G401 (cell line): Measurements from ENCODE around the gene UNC119B. TPM values are rescaled to one million over a fixed set of nuclear protein-coding genes. Genes with fewer than 3 reads are reported as not detected.
"Not testable (repeated sequence)": the region's sequence is repeated elsewhere in the genome, so short reads cannot be mapped to it uniquely, and the experiment has no call there.

ENCODE experiments used
- DNase-seq: peaks from one replicate; pipeline ENCODE4 v3.0.0-alpha.2; 2015; ENCODE audit warnings: low spot score
- in situ Hi-C: cut with HindIII; loops from 2 replicates; pipeline ENCODE4 v1.10.0; 2016; ENCODE audit warnings: low sequenced_read_pairs, mixed read lengths
- total RNA-seq: library from RNA; depleted of rRNA; stranded (reverse); fragments of >200 nt; shearing (Covaris generic); gene quantifications from 2 replicates; pipeline ENCODE4 v1.2.3, GENCODE V29; 2014; rRNA removed

UNC119B gene
- total RNA-seq: 47.0 and 53.8 TPM in 2 replicates

GRCh38 chr12:120710031-120710804, at the start of gene UNC119B:
Gene UNC119B (plus strand): TSS chr12:120710458. CDS start chr12:120710475, 17 bp downstream.
- in situ Hi-C loops: no loop called here
- DNase-seq: peak; percentile 62

GRCh38 chr12:120661432-120661831, 48.8 kb upstream of the UNC119B start:
- in situ Hi-C loops: no loop called here
- no peak for DNase-seq

GRCh38 chr12:120662879-120663278, 47.4 kb upstream of the UNC119B start:
- DNase-seq: no peak
- in situ Hi-C loops: no loop called here

- no peak for DNase-seq
- in situ Hi-C loops: no loop called here
These were observed 46.5 kb upstream of the UNC119B start for GRCh38 chr12:120663741-120664140.

DNA sequence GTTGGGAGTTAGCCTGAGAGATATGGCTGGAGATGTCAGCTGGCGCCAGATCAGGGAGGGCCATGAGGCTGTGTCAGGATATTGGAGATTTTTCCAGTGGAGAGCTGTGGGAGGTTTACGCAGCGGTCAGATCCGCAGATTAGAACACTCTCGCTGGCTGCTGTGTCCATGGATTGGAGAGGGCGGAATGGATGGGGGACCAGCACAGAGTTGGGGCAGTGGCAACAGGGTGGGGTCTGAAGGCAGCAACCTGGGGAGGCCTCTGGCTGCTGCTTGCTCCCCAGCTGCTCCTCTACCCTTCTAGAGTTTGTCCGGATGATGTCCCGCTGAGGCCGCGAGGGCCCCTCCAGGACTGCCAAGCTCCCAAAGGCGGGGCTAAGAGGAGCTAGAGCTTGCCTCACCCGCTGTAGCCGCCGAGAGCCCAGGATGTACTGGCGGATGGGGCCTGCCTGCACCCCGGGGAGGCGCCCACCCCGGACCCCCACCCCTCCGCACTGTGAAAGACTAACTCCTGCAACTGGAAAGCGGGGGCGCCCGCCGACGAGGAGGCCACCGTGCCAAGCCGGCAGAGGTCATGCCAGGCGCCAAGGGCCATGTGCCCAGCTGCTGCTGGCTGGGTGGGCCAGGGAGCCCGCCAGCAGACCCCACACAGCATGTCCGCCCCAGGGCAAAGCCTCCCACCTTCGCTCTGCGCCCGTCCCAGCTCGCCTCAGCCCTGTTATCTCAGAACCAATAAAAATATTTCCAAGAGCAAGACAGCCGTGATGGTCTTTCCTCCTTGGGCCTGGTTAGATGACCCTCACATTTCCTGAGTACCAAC, 43.5 kb upstream of the UNC119B start:
- in situ Hi-C loops: no loop called here

GRCh38 chr12:120668091-120668867, 42.0 kb upstream of the UNC119B start:
- in situ Hi-C loops: no loop called here
- no peak for DNase-seq

More for the DNA sequence above, 43.5 kb upstream of the UNC119B start:
- no peak for DNase-seq

GRCh38 chr12:120668868-120669840, 41.1 kb upstream of the UNC119B start:
- peak; percentile 44 for DNase-seq
- in situ Hi-C loops: no loop called here

GRCh38 chr12:120670237-120670636, 40.0 kb upstream of the UNC119B start:
- DNase-seq, in situ Hi-C loops: not testable (repeated sequence)

- no peak for DNase-seq
- in situ Hi-C loops: no loop called here
These were observed 39.6 kb upstream of the UNC119B start for GRCh38 chr12:120670667-120671066.

GRCh38 chr12:120674097-120674636, 36.1 kb upstream of the UNC119B start:
- DNase-seq: no peak
- in situ Hi-C loops: no loop called here

GRCh38 chr12:120677765-120678473, 32.3 kb upstream of the UNC119B start:
- no peak for DNase-seq
- in situ Hi-C loops: no loop called here

DNA sequence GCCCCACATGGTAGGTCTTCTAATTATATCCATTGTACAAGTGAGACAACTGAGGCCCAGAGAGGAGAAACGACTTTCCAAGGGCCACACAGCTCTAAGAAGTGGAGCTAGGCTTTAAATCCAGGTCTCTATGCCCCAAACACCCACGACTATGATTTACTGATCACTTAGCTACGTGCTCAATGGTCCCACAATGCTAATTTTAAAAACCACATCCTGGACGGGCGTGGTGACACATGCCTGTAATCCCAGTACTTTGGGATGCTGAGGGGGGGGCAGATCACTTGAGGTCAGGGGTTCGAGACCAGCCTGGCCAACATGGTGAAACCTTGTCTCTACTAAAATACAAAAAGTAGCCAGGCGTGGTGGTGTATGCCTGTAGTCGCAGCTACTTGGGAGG, 31.7 kb upstream of the UNC119B start:
- in situ Hi-C loops: no loop called here
- DNase-seq: no peak

GRCh38 chr12:120680165-120680738, 30.0 kb upstream of the UNC119B start:
- DNase-seq: no peak
- in situ Hi-C loops: no loop called here

GRCh38 chr12:120684523-120684932, 25.7 kb upstream of the UNC119B start:
- no peak for DNase-seq
- in situ Hi-C loops: no loop called here

- in situ Hi-C loops: no loop called here
- DNase-seq: no peak
These were observed 24.7 kb upstream of the UNC119B start for GRCh38 chr12:120685522-120685921.

DNA sequence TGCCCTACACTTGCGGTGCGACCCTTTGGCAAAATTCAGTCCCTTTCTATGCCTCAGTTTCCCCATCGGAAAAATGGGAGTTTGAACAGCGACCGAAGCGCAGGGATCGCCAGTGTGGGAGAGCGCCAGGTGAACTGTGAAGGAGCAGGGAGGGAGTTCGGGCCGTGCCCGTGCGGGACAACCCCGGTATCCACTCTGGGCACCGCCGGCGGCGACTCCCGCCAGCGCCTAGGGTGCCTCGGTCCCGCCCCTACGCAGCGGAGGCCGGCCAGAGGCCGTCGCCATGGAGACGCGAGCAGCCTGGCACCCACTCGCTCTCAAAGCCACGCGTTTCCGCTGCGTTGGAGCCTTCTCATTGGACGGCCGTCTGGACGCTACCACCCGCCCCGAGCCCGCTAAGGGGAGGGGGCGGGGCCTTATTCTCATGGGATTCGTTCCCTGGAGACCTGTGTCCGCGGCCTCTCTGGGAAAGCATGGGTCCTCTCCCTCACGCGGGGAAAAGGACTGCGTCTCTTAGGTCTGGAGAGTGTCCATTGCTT, 24.0 kb upstream of the UNC119B start:
- in situ Hi-C loops: no loop called here

More for the DNA sequence above, 24.0 kb upstream of the UNC119B start:
- DNase-seq: peak; percentile 95
